Activated CD4-positive, alpha-beta T cell treated with anti-CD3 and anti-CD28 coated beads for 36 hours (primary cell): ENCODE measurements around the gene WDR33. TPM values are rescaled to one million over a fixed set of nuclear protein-coding genes. Genes with fewer than 3 reads are reported as not detected.

Experiments
- ATAC-seq: fragments of 200-7000 bp; cut with Tn5 transposase; one replicate; pipeline ENCODE4 v1.10.0; 2021; ENCODE audit warnings: mild to moderate bottlenecking, moderate library complexity
- CTCF ChIA-PET: fragments of 350-600 bp; sonication (Branson Sonifier 250); formaldehyde crosslinking; loops from one replicate; lab custom pipeline; 2021; ENCODE audit warnings: antibody characterized with exemption; lab: Charles Lee
- POLR2A ChIA-PET: fragments of 350-600 bp; sonication (Branson Sonifier 250); formaldehyde crosslinking; loops from one replicate; lab custom pipeline; 2021; ENCODE audit warnings: antibody characterized with exemption, inconsistent platforms; lab: Charles Lee
- DNase-seq: peaks from one replicate; pipeline ENCODE4 v3.0.0-alpha.2; 2020
- H3K27ac Mint-ChIP-seq: one replicate; pipeline ENCODE4 v1.8.0; 2021; ENCODE audit warnings: mixed read lengths
- H3K27me3 Mint-ChIP-seq: one replicate; pipeline ENCODE4 v1.8.0; 2021; ENCODE audit warnings: mixed read lengths
- H3K36me3 Mint-ChIP-seq: one replicate; pipeline ENCODE4 v1.8.0; 2021; ENCODE audit warnings: low read depth, mixed read lengths
- H3K4me1 Mint-ChIP-seq: one replicate; pipeline ENCODE4 v1.8.0; 2021; ENCODE audit warnings: mixed read lengths
- H3K4me3 Mint-ChIP-seq: one replicate; pipeline ENCODE4 v1.8.0; 2021; ENCODE audit warnings: mild to moderate bottlenecking, moderate library complexity, mixed read lengths
- H3K9me3 Mint-ChIP-seq: one replicate; pipeline ENCODE4 v1.8.0; 2021; ENCODE audit warnings: low read depth, mixed read lengths
- intact Hi-C, 2 experiments: fragments of 100-400 bp; cut with DNase I in 1 of 2; cut with micrococcal nuclease in 1 of 2; formaldehyde crosslinking; loops; one replicate each; pipeline versions ENCODE4 v1.14.2 to v1.15.1; 2022 to 2024; cut with DNase I, micrococcal nuclease
- total RNA-seq, 2 experiments: library from RNA; stranded (reverse); gene quantifications; one replicate each; pipeline ENCODE4 v1.2.3, GENCODE V29; 2021

WDR33 gene
- total RNA-seq, 2 experiments from 2014 or later = 58.6 to 76.3 TPM

DNA sequence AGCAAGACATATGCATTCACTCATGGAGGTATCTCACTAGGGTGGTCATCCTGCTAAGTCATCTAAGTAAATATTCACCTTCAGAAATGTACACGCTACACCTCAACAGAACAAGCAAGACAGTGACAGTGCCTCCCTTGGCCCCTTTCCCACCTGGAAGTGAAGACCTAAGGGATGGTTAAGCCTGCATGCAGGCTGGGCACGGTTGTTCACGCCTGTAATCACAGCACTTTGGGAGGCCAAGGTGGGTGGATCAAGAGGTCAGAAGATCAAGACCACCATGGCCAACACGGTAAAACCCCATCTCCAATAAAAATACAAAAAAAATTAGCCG, 140.0 kb downstream of the WDR33 start:
- CTCF ChIA-PET = no interaction called here
- peaks cover 35% of the 10 kb centered on the region for H3K27me3 Mint-ChIP-seq
- no peak for ATAC-seq

GRCh38 chr2:127670055-127670956, 140.7 kb downstream of the WDR33 start:
- ChIA-PET POLR2A (no interaction called here), CTCF (no interaction called here)
- no peaks in the 10 kb centered on the region for H3K36me3 Mint-ChIP-seq
- H3K4me3 Mint-ChIP-seq = no peak overlapping the region
- peaks cover 5% of the 10 kb centered on the region for H3K4me1 Mint-ChIP-seq
- H3K9me3 Mint-ChIP-seq = no peaks in the 10 kb centered on the region
- DNase-seq = no peak
- ATAC-seq = no peak
- intact Hi-C loops = no loop called here
- peaks cover 34% of the 10 kb centered on the region for H3K27me3 Mint-ChIP-seq
- H3K27ac Mint-ChIP-seq = no peak overlapping the region

More for the DNA sequence above, 140.0 kb downstream of the WDR33 start:
- POLR2A ChIA-PET = no interaction called here
- intact Hi-C loops = no loop called here
- Mint-ChIP-seq H3K9me3 (no peaks in the 10 kb centered on the region), H3K36me3 (no peaks in the 10 kb centered on the region), H3K4me3 (no peak overlapping the region), H3K4me1 (peaks cover 7% of the 10 kb centered on the region), H3K27ac (no peak overlapping the region)
- DNase-seq = no peak

GRCh38 chr2:127669056-127669455, 141.9 kb downstream of the WDR33 start:
- no peak overlapping the region for H3K4me3 Mint-ChIP-seq
- H3K27ac Mint-ChIP-seq = no peak overlapping the region
- DNase-seq = no peak
- H3K4me1 Mint-ChIP-seq = no peaks in the 10 kb centered on the region
- ChIA-PET POLR2A (interaction anchor here (0.7 kb wide), 2 partner anchors 64 to 117 kb away, joined by 3 read pairs; no protein-coding TSS in a partner anchor), CTCF (no interaction called here)
- ATAC-seq = no peak
- H3K36me3 Mint-ChIP-seq = no peaks in the 10 kb centered on the region
- H3K9me3 Mint-ChIP-seq = no peaks in the 10 kb centered on the region
- H3K27me3 Mint-ChIP-seq = peaks cover 35% of the 10 kb centered on the region
- intact Hi-C loops = no loop called here

DNA sequence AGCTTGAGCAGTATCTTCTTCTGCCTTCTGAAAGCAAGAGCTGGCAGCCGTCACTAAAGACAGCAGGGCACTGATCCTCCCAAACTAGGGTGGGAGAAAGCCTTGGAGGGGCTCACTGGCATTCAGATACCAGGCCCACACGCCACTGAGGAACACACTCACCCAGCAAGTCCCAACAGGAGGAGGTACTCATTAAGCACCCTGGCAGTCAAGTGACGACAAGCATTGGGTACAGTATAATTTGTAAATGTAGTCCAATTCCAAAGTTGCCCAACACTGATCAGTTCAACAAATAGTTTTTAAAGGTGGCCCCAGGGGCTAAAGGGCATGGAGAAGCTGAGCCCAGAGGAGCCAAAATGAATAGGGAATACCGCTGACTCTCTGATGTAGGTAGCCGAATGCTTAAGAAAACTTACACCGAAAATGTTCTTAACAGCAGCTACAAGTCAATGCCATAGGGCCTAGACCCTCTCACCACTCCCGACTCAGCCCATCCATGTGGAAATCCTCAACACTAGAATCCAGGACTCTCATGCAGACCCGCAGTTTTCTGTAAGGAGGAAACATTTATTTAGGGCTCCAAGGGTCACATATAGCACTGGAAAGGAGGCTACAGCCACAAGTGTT, 145.6 kb downstream of the WDR33 start:
- peaks cover 38% of the 10 kb centered on the region for H3K27me3 Mint-ChIP-seq
- intact Hi-C loops = no loop called here
- CTCF ChIA-PET = interaction anchor here (1.0 to 2.2 kb wide), 2 partner anchors 15 to 75 kb away, joined by 3 to 5 read pairs; no protein-coding TSS in a partner anchor
- H3K27ac Mint-ChIP-seq = no peak overlapping the region
- no peaks in the 10 kb centered on the region for H3K4me1 Mint-ChIP-seq
- POLR2A ChIA-PET = no interaction called here
- no peak overlapping the region for H3K4me3 Mint-ChIP-seq
- H3K36me3 Mint-ChIP-seq = no peaks in the 10 kb centered on the region
- ATAC-seq (no peak), DNase-seq (no peak)
- no peaks in the 10 kb centered on the region for H3K9me3 Mint-ChIP-seq

- Mint-ChIP-seq H3K27me3 (peaks cover 35% of the 10 kb centered on the region), H3K9me3 (no peaks in the 10 kb centered on the region), H3K36me3 (no peaks in the 10 kb centered on the region), H3K4me3 (no peak overlapping the region), H3K4me1 (no peaks in the 10 kb centered on the region), H3K27ac (no peak overlapping the region)
- intact Hi-C loops = no loop called here
- ATAC-seq = no peak
- CTCF ChIA-PET = interaction anchor here (1.0 to 2.2 kb wide), 2 partner anchors 15 to 74 kb away, joined by 3 to 5 read pairs; no protein-coding TSS in a partner anchor
- no peak for DNase-seq
- POLR2A ChIA-PET = no interaction called here
These were observed 146.1 kb downstream of the WDR33 start for GRCh38 chr2:127664895-127665225.

DNA sequence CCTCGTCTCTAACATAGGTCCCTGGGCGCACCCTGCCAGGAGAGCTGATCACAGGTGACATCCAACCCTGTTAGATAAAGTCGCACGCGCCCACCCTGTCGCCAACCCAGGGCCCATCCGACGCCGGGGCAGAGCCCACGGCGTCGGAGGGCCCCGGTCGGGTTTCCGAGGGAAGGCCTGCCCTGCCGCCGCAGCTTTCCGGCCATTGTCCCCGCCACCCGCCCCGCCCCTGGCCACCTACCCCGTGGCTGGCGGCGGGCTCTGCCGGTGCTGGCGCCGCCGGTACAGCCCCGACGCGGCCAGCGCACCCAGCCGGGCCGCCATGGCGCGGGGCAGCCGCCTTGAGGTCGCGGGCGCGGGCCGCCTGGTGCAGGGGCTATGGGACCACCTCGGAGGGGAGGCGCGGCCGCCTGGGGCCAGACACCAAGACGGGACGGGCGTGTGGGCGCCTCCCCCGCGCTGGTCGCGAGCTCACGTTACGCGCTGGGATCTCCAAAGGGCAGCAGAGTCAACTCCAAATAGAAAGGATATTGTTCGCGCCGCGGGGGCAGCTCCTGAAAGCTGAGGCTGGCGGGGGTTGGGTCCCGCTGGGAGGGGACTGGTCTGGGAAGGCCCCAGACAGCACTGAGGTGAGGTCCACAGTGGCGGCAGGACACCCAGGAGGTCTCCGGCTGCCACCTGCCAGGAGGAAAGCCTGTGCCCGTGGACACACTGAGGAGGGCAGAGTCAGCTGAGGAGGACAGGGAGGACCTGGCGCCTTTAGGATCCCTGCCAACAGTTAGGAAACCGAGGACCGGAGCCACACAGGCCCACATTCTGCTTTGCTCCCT, 146.7 kb downstream of the WDR33 start:
- intact Hi-C loops = no loop called here
- H3K4me1 Mint-ChIP-seq = no peaks in the 10 kb centered on the region
- H3K9me3 Mint-ChIP-seq = no peaks in the 10 kb centered on the region
- DNase-seq (peak; percentile 4), ATAC-seq (no peak)
- H3K27me3 Mint-ChIP-seq = peaks cover 33% of the 10 kb centered on the region
- CTCF ChIA-PET = interaction anchor here (1.0 to 2.2 kb wide), 2 partner anchors 14 to 74 kb away, joined by 3 to 5 read pairs; no protein-coding TSS in a partner anchor
- POLR2A ChIA-PET = interaction anchor here (0.7 kb wide), 1 partner anchor 346 kb away, joined by 3 read pairs; no protein-coding TSS in a partner anchor
- no peaks in the 10 kb centered on the region for H3K36me3 Mint-ChIP-seq
- H3K27ac Mint-ChIP-seq = no peak overlapping the region
- no peak overlapping the region for H3K4me3 Mint-ChIP-seq

DNA sequence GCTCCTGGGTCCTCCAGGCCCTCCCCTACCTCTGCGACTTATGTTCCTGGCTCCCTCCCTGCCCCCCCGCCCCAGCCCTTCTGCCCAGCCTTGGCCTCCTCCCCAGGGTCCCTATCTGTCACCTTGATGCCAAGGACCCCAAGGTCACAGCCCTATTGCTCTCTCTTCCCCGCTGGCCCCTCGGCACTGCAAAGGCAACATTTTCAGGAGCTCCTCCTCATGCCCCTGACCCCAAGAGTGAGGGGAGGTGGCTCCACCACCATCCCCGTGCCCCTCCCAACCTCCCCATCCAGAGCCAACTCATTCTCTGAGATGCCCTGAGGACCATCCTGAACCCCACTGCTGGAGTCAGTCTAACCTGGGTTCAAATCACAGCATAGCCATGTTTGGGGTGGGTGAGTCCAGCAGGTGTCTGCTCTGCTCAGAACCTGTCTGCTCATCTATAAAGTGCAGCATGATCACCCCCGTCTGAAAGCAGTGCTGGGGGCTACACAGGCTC, 147.4 kb downstream of the WDR33 start:
- peaks cover 33% of the 10 kb centered on the region for H3K27me3 Mint-ChIP-seq
- intact Hi-C loops = no loop called here
- H3K9me3 Mint-ChIP-seq = no peaks in the 10 kb centered on the region
- ChIA-PET CTCF (interaction anchor here (2.2 kb wide), 1 partner anchor 73 kb away, joined by 5 read pairs; no protein-coding TSS in a partner anchor), POLR2A (interaction anchor here (0.7 kb wide), 1 partner anchor 346 kb away, joined by 3 read pairs; no protein-coding TSS in a partner anchor)
- no peaks in the 10 kb centered on the region for H3K36me3 Mint-ChIP-seq
- DNase-seq (no peak), ATAC-seq (no peak)
- H3K4me1 Mint-ChIP-seq = no peaks in the 10 kb centered on the region
- H3K27ac Mint-ChIP-seq = no peak overlapping the region
- no peak overlapping the region for H3K4me3 Mint-ChIP-seq

DNA sequence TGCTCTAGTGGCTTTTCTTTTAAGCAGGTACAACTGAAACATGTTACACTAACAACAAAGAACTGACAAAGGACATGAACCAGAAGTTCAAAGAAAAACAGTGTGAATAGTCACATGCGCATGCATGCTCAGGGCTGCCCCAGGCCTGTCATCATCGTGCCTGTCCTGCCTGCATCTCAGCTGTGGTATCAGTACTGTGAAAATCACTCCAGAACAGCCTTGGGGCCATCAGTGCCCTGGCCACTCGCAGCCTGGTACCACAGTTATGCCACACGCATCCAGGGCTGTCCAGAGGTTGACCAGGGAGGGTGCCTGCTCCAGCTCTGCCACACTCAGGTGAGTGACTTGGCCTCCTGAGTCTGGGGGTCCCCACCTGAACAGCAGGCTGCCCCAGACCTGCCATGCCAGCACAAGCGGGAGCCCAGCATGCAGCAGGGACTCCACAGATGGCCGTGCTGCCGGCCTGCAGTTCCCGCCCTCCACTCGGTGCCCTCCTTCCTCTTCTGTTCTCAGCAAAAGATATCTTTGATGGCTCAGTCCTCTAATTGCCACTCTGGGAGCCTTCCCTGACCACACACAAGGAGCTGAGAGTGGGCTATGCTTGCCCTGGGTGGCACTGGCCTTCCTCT, 147.9 kb downstream of the WDR33 start:
- Mint-ChIP-seq H3K4me3 (no peak overlapping the region), H3K4me1 (no peaks in the 10 kb centered on the region), H3K36me3 (no peaks in the 10 kb centered on the region), H3K27me3 (peaks cover 33% of the 10 kb centered on the region), H3K9me3 (no peaks in the 10 kb centered on the region), H3K27ac (no peak overlapping the region)
- ChIA-PET POLR2A (no interaction called here), CTCF (no interaction called here)
- DNase-seq (no peak), ATAC-seq (no peak)
- intact Hi-C loops = no loop called here

DNA sequence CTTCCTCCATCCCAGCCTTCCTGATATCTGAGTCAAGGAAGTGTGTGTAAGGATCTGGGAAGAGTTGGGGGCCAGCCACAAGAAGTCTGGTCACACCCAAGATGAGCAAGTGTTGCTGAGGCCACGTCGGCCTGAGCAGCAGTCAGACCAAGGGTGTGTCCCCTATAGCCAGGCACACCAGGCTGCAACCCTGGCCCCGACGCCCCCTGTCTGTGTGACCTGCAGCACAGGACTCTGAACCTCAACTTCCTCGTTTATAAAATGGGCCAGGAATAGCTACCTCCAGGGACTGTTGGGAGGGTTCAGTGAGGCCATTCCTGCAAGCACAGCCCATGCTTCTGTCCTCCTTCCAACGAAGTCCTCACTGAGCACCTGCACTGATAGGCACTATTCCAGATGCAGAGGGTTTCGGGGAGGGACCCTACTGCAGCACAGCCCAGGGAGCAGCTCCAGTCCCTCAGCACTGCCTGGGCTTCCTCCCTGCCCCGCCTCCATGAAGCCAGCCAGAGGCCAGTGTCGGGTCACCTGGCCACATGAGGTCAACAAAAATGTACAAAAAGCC, 148.9 kb downstream of the WDR33 start:
- peak; percentile 4 for DNase-seq
- peaks cover 30% of the 10 kb centered on the region for H3K27me3 Mint-ChIP-seq
- ATAC-seq = no peak
- H3K4me3 Mint-ChIP-seq = no peak overlapping the region
- no peaks in the 10 kb centered on the region for H3K4me1 Mint-ChIP-seq
- no peaks in the 10 kb centered on the region for H3K36me3 Mint-ChIP-seq
- H3K9me3 Mint-ChIP-seq = no peaks in the 10 kb centered on the region
- CTCF ChIA-PET = no interaction called here
- POLR2A ChIA-PET = no interaction called here
- no peak overlapping the region for H3K27ac Mint-ChIP-seq
- intact Hi-C loops = no loop called here

- no peaks in the 10 kb centered on the region for H3K9me3 Mint-ChIP-seq
- ATAC-seq (no peak), DNase-seq (no peak)
- peaks cover 23% of the 10 kb centered on the region for H3K27me3 Mint-ChIP-seq
- POLR2A ChIA-PET = interaction anchor here (1.2 kb wide), 1 partner anchor 15 kb away, joined by 6 read pairs; no protein-coding TSS in a partner anchor
- no peaks in the 10 kb centered on the region for H3K4me1 Mint-ChIP-seq
- CTCF ChIA-PET = interaction anchor here (1.3 kb wide), 1 partner anchor 11 kb away, joined by 5 read pairs; no protein-coding TSS in a partner anchor
- no peak overlapping the region for H3K4me3 Mint-ChIP-seq
- no peak overlapping the region for H3K27ac Mint-ChIP-seq
- no peaks in the 10 kb centered on the region for H3K36me3 Mint-ChIP-seq
- intact Hi-C loops = no loop called here
These were observed 149.8 kb downstream of the WDR33 start for GRCh38 chr2:127661072-127661649.
